GM19468 (cell line): ENCODE measurements around the gene PATE4.
"Not testable (repeated sequence)": the region's sequence is repeated elsewhere in the genome, so short reads cannot be mapped to it uniquely, and the experiment has no call there.

Experiments used
- ATAC-seq: cut with Tn5 transposase; IDR thresholded peaks from one replicate; pipeline ENCODE4 v1.9.1; 2021; ENCODE audit warnings: mild to moderate bottlenecking, moderate library complexity, moderate number of reproducible peaks; ENCODE audit not compliant: unreplicated experiment; ENCODE audit errors: extremely low read depth

Gene PATE4, protein sequence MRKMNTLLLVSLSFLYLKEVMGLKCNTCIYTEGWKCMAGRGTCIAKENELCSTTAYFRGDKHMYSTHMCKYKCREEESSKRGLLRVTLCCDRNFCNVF

DNA sequence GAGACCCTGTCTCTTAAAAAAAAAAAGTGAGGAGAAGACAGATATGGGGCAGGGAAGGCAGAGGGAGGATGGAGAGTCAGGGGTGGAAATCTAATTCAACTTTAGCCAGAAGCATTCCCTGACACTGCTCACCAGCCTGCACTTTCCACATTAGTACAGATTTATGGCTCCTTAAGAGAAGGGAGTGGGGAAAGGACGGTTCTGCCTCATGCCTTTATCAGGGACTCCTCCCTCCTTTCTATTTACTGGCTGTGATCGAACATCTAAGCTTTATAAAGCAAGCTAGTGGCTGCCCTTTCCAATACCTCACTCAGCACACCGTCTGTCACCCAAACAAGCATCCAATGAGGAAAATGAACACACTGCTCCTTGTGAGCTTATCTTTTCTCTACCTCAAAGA lies at the start of gene PATE4:
Gene PATE4 (plus strand): TSS at position 301 of the 400 bp plus-strand sequence. CDS start 44 bp downstream, at position 345.
- ATAC-seq, result no peak

DNA sequence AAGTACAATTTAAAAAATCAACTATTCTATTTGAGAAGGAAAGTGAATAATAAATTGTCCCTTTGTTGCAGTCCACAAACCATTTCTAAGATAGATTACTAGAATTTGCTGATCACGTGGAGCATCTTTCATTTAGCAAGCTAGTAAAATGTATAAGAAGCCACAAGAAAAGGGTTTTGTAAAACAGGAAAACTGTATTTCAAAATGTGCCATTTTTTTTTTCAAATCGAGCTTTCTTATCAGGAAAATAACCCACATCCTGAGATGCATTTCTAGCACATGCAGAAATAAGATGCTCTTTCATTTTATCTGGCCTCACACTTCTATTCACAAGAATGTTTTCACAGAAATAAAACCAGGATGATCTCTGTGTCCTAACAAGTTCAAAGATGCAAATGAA lies 48.4 kb upstream of the PATE4 start:
- ATAC-seq, result no peak

DNA sequence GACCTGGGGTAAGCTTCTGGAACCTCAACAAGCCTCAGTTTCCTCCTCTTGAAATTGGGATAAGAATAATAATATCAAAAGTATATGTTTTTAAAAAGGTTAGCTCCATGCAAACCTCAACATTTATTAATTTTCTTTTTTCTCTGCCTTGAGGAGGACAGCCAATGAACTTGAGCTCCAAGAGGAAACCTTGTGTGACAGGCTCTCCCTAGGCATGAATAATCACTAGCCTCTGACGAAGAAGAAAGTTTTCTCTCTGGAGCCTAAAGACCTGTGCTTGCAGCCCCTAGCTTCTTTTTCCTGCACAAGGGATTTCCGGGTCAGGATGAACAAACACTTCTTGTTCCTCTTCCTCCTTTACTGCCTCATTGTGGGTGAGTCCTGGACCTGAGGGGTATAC lies 45.3 kb upstream of the PATE4 start, which contains the start of gene PATE3:
Gene PATE3 (plus strand): TSS at position 301 of the 400 bp plus-strand sequence. CDS start 25 bp downstream, at position 326.
- no peak for ATAC-seq

DNA sequence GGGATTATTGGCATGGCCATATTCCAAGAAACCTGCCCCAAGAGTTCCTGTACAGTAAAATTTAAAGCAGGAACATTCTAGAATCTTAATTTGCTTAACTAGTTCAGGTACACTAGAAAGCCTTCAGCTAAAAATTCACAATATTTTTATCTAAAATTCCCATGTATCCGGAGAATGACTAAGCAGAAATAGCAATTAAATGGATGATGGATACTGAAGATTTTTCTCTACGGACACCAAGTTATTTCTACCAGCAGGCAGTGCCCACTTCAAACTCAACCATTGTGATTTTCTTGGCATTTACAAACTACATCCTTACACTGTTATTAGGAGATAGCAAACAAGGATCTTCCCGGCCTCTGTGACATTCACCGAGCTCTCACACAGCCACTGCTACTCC lies 42.3 kb upstream of the PATE4 start:
- ATAC-seq, result no peak

DNA sequence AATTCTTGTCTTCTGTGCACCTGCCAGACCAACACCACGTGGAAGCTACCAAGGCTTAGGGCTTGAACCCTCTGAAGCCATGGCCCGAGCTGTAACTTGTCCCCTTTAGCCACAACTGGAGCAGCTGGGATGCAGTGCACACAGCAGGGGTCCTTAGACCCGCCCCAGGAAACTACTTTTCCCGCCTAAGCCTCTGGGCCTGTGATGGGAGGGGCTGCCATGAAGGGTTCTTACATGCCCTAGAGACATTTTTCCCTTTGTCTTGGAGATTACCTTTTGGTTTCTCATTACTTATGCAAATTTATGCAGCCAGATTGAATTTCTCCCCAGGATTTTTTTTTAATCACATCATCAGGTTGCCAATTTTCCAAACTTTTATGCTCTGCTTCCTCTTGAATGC lies 35.5 kb upstream of the PATE4 start:
- no peak for ATAC-seq

DNA sequence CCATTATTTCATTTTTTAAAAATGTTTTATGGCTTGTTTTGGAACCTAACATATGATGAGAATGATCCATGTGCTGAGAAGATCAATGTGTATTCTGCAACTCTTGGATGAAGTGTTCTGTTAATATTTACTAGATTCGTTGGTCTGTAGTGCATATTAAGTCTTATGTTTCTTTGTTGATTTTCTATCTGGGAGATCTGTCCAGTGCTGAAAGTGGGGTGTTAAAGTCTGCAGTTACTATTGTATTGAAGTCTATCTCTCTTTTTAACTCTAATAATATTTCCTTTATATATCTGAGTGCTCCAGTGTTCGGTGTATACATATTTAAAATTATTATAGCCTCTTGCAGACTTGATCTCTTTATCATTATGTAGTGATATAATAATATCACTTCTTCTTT lies 33.3 kb upstream of the PATE4 start:
- no peak for ATAC-seq

DNA sequence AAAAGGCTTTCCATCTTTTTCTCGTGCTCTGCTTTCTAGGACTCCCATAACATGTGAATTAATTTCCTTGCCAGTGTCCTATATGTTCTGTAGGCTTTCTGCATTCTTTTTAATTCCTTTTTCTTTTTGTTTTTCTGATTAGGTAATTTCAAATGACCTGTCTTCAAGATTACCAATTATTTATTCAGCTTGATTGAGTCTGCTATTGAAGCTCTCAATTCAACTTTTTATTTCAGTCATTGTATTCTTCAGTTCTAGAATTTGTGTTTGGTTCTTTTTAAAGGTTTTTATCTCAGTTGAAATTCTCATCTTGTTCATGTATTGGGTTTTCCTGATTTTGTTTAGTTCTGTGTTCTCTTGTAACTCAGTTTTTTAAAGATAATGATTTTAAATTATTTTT lies 30.7 kb upstream of the PATE4 start:
- ATAC-seq, result no peak

DNA sequence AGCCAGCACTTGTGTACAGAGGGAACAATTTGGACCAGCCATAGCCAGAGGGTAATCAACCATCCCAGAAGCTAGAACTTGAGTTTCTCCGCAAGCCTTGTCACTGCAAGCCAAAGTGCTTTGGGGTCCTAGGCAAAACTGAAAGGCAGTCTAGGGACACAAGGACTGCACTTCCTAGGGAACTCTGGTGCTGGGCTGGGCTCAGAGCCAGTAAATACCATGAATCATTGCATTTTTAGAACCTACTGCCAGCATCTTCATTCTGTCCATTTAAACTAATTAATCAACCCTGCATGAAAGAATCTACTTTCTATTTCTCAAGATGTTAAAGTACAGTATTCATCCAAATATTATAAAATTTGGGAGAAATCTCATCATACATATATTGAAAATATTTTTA lies 25.2 kb upstream of the PATE4 start:
- ATAC-seq, result no peak

DNA sequence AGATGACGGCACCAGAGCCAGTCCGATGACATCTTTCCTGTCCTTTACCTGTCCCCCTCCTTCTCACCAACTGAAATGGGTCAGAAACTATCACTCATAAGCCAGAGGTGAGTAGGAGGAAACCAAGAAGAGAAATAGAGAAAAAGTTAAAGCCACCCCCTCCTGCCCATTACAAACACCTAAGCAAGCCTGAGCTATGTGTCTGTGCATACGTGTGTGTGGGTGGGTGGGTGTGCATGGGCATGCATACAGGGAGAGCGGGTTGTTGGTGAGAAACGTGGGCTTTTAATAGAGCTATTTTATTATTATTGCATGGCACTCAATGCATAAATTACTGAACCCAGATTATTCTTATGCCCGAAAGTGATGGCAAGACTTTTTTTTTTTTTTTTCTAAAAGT lies 2.6 kb downstream of the PATE4 start:
- no peak for ATAC-seq

DNA sequence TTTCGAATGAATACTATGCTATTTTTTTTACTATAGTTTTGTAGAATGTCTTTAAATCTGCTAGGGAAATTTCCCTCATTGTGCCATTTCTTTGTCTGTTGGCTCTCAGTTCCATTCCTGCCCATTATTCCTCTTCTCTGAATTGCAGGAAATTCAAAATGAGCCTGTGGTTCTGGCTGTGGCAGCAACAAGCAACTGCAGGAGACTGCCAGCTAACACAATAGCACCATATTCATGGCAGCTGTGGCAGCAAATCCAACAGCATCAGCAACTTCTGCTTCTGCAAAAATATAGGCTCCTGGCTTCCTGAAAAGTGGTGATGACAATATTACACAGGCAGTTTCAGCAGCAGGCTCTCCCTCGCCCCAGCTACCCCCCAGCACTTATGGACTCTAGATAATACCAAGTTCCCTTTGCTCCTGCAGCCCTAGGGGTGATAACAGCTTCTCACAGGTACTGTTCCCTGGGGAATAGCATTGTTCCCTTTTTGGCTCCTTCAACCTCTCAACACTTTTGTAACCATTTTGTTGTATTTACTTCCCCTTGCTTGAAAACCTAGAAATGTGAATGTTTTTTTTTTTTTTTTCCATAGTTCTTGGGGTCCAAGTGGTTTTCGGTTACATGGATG lies 9.3 kb downstream of the PATE4 start:
- ATAC-seq, result no peak

DNA sequence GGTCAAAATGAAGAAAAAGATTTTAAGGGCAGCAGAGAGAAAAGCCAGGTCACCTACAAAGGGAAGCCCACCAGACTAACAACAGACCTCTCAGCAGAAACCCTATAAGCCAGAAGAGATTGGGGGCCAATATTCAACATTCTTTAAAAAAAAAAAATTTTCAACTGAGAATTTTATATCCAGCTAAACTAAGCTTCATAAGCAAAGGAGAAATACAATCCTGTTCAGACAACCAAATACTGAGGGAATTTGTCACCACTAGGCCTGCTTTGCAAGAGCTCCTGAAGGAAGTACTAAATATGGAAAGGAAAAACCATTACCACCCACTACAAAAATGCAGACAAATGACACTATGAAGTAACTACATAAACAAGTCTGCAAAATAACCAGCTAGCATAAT lies 13.1 kb downstream of the PATE4 start:
- no peak for ATAC-seq

DNA sequence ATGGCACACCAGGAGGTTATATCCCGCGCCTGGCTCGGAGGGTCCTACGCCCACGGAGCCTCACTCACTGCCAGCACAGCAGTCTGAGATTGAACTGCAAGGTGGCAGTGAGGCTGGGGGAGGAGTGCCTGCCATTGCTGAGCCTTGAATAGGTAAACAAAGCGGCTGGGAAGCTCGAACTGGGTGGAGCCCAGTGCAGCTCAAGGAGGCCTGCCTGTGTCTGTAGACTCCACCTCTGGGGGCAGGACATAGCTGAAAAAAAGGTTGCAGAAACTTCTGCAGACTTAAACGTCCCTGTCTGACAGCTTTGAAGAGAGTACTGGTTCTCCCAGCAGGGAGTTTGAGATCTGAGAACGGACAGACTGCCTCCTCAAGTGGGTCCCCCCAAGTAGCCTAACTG lies 24.6 kb downstream of the PATE4 start:
- not testable (repeated sequence) for ATAC-seq

DNA sequence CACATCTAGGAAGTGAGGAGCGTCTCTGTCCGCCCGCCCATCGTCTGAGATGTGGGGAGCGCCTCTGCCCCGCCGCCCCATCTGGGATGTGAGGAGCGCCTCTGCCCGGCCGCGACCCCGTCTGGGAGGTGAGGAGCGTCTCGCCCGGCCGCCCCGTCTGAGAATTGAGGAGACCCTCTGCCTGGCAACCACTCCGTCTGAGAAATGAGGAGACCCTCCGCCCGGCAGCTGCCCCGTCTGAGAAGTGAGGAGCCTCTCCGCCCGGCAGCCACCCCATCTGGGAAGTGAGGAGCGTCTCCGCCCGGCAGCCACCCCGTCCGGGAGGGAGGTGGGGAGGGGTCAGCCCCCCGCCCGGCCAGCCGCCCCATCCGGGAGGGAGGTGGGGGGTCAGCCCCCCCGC lies 29.7 kb downstream of the PATE4 start:
- not testable (repeated sequence) for ATAC-seq

DNA sequence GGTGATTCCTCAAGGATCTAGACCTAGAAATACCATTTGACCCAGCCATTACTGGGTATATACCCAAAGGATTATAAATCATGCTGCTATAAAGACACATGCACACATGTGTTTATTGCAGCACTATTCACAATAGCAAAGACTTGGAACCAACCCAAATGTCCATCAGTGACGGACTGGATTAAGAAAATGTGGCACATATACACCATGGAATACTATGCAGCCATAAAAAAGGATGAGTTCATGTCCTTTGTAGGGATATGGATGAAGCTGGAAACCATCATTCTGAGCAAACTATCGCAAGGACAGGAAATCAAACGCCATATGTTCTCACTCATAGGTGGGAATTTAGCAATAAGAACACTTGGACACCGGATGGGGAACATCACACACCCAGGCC lies 32.2 kb downstream of the PATE4 start:
- not testable (repeated sequence) for ATAC-seq

DNA sequence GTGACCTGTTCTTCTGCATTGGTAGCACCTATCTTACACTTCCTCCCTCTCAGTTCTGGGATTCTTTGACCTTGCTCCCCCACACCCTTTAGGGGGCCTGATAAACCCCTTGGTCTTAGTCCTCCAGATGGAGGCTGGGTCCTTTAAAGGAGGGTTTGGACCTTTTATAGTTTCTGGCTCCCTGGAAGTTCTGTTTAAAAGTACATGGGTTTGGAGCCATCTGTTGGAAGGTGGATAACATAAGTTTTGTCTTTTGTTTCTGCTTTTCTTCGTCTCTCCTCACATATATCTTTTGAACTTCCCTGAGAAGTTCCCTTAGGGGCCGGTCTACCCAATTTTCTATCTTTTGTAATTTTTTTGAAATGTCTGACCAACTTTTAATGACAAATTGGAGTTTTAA lies 36.4 kb downstream of the PATE4 start:
- no peak for ATAC-seq

DNA sequence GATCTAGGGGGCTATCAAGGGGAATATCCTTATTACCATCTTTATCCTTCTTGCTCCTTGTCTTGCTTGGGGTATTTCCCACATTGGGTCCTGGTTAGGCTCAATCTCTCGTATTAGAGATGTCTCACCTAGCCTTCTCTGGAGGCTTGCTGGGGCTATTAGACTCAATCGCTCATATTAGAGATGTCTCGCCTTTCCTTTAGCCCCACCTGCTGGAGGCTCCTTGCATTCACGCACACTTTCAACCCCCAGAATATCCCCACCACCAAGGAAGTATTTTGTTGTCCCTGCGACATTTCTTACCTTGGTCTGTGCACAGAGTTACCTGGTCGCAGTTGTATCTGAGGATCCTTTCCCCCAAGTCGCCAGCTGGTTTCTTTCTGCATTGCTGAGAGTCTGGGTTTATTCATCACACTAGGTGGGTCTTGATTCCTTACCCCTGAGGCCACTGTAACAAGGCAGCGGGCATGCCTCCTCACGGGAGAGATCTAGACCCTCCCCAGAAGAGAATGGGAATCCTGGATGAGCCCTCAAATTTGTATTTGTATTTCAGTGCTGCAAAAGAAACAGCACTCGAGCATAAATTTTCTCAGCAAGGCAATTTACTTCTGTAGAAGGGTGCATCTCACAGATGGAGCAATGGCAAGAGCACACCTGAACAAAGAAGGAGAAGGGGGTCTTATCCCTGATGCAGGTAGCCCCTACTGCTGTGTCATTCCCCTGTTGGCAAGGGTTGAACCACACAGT lies 38.4 kb downstream of the PATE4 start:
- no peak for ATAC-seq

DNA sequence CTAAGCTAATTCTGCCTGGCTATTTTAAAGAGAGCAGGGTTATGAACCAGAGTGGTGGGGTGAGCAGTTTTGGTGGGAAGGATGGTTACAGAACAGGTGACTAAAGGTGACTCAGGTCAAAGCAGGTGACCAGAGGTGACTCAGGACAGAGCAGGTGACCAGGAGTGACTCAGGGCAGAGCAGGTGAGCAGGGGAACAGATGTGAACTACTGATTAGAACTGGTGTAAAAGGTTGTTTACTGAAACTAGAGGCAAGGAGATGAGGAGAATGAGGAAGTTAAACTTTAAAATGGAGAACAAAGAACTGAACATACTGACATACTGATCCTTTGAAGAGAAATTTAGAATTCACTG lies 39.0 kb downstream of the PATE4 start:
- ATAC-seq, result no peak

DNA sequence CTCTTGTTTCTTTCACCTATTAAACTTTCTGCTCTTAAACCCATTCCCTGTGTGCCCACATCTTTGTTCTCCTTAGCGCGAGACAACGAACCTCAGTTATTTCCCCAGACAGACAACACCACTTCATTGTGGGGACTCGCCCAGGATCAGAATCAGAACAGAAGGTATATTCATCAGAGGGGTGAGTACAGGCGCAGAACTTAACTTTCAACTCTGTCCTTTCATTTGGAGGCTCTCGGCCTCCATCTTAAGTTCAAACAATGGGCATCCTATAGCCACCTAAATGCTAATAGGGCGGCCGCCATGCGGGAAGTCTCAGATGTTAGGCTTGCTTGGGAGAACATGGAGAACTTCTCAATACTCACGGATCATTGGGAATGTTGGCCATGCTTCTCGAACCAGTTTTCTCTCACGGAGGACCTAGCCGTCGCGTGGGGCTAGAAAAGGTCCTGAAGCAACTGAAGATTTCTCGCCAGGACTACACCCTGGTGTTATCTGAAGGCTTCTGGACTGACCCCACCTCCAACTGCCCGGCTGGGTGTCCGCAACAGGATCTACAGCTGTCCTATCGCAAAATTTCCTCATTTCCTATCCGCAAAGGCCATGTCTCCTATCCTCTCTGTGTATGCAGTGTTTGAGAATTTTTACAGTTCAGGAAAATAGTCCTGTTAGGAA lies 40.9 kb downstream of the PATE4 start:
- ATAC-seq, result no peak

DNA sequence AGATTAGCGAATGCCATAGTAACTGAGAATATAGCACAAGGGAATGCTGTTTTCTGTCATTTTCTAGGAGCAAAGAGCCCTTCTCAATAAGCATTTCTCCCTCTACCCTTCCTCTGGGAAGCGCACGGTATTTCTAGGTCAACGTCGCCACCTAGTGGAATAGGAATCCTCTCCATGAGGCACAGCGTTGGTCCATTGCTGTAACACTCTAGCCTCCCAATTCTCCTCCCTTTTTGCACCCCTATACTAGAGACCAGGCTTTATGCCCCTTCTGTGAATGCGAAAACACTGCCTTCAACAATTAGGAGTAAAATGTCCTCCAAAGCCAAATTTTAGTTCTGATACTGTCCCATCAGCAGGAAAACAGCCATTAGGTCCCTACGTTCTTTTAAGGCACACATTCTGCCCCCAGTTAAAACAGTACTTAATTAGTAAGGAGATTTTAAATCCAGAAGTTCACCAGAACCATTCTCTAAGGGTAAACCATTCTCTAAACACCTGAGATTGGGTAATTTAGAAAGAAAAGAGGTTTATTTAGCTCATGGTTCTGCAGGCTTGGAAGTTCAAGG lies 41.5 kb downstream of the PATE4 start:
- ATAC-seq, result no peak

DNA sequence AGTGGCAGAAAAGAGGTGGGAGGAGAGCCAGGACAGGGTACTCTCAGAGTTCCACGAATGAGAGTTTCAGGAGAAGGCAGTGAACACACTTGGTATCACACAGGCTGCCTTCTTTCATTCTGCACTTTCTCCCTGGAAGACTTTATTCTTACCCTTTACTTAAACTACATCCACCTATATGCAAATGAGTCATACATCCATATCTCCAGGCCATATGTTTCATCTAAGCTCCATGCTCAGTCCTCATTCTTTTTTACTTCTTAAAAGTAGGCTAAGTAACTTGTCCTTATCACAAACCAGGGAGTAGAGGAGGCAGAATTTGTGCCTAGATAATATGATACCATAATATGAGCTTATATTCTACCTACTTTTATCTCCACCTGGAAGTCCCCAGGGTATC lies 48.2 kb downstream of the PATE4 start:
- no peak for ATAC-seq

DNA sequence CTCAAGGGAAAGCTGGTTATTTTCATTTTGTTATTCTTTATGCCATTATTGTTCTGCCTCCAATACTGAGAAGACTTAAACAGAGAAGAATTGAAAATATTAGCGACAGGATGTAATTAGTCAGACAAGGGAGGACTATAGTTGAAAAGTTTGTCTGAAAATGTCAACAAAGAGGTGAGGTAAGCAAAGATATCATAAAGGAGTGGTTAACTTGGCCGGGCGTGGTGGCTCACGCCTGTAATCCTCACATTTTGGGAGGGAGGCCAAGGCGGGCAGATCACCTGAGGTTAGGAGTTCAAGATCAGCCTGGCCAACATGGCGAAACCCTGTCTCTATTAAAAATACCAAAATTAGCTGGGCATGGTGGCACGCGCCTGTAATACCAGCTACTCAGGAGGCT lies 50.3 kb downstream of the PATE4 start:
- no peak for ATAC-seq
